Calu3 (cell line): Measurements from ENCODE around the gene SEPTIN5. TPM values are rescaled to one million over a fixed set of nuclear protein-coding genes. Genes with fewer than 3 reads are reported as not detected.

Experiments used
- BruUV-seq: library from RNA; stranded (reverse); fragments of 400-500 nt; replicated peaks from 2 replicates; lab custom pipeline; 2021; lab: Mats Ljungman, UMichigan
- CTCF ChIA-PET: fragments of 300-600 bp; sonication (Branson Sonifier 250); formaldehyde crosslinking; loops from one replicate; lab custom pipeline; 2022; ENCODE audit warnings: antibody characterized with exemption; lab: Charles Lee
- DNase-seq: peaks from one replicate; pipeline ENCODE4 v3.0.0; 2022
- H3K27ac Mint-ChIP-seq: one replicate; pipeline ENCODE4 v1.8.0; 2022; ENCODE audit warnings: mixed read lengths; ENCODE audit not compliant: unreplicated experiment
- H3K27me3 Mint-ChIP-seq: one replicate; pipeline ENCODE4 v1.8.0; 2022; ENCODE audit warnings: mixed read lengths; ENCODE audit not compliant: unreplicated experiment
- H3K36me3 Mint-ChIP-seq: one replicate; pipeline ENCODE4 v1.8.0; 2022; ENCODE audit warnings: mild to moderate bottlenecking, moderate library complexity, mixed read lengths; ENCODE audit not compliant: insufficient read depth, unreplicated experiment
- H3K4me1 Mint-ChIP-seq: one replicate; pipeline ENCODE4 v1.8.0; 2022; ENCODE audit warnings: mild to moderate bottlenecking, low read depth, mixed read lengths; ENCODE audit not compliant: unreplicated experiment
- H3K4me3 Mint-ChIP-seq: one replicate; pipeline ENCODE4 v1.8.0; 2022; ENCODE audit warnings: mild to moderate bottlenecking, low read depth, moderate library complexity, mixed read lengths; ENCODE audit not compliant: unreplicated experiment
- H3K9me3 Mint-ChIP-seq: one replicate; pipeline ENCODE4 v1.8.0; 2022; ENCODE audit warnings: low read depth, mixed read lengths; ENCODE audit not compliant: unreplicated experiment
- CTCF ChIP-seq: fragments of 200-600 bp; IDR thresholded peaks from one replicate; pipeline ENCODE4 v1.8.0; 2022; ENCODE audit warnings: antibody characterized with exemption; ENCODE audit not compliant: unreplicated experiment
- intact Hi-C: fragments of 100-400 bp; cut with micrococcal nuclease; formaldehyde crosslinking; loops from one replicate; pipeline ENCODE4 v1.10.0; 2022; ENCODE audit not compliant: unreplicated experiment
- total RNA-seq: library from RNA; stranded (reverse); gene quantifications from 2 replicates; pipeline ENCODE4 v1.2.3, GENCODE V29; 2022

Gene SEPTIN5
- total RNA-seq, 1 experiment from 2014 or later, result 3.3 TPM

GRCh38 chr22:19710769-19711106 is 3.6 kb upstream of the SEPTIN5 start:
- TF ChIP-seq CTCF, result no peak
- peaks cover 71% of the 10 kb centered on the region for H3K27me3 Mint-ChIP-seq

GRCh38 chr22:19713245-19713644 is 1.1 kb upstream of the SEPTIN5 start:
- no peaks in the 10 kb centered on the region for H3K9me3 Mint-ChIP-seq
- intact Hi-C loops, result no loop called here

More at GRCh38 chr22:19710769-19711106, 3.6 kb upstream of the SEPTIN5 start:
- no TSS peak for BruUV-seq
- peaks cover 18% of the 10 kb centered on the region for H3K36me3 Mint-ChIP-seq
- no peaks in the 10 kb centered on the region for H3K4me1 Mint-ChIP-seq
- intact Hi-C loops, result no loop called here
- CTCF ChIA-PET, result no interaction called here
- H3K9me3 Mint-ChIP-seq, result no peaks in the 10 kb centered on the region
- no peak for DNase-seq
- no peak overlapping the region for H3K4me3 Mint-ChIP-seq
- H3K27ac Mint-ChIP-seq, result no peak overlapping the region

GRCh38 chr22:19713650-19714311 is 522 bp upstream of the SEPTIN5 start:
- CTCF ChIA-PET, result no interaction called here
- peak; percentile 28 for DNase-seq
- peaks cover 26% of the 10 kb centered on the region for H3K36me3 Mint-ChIP-seq
- TF ChIP-seq CTCF, result no peak
- H3K27me3 Mint-ChIP-seq, result peaks cover 59% of the 10 kb centered on the region
- peak overlapping the region; percentile 95 for H3K4me3 Mint-ChIP-seq
- intact Hi-C loops, result no loop called here
- BruUV-seq, result no TSS peak
- no peaks in the 10 kb centered on the region for H3K9me3 Mint-ChIP-seq
- no peak overlapping the region for H3K27ac Mint-ChIP-seq
- H3K4me1 Mint-ChIP-seq, result no peaks in the 10 kb centered on the region

More at GRCh38 chr22:19713245-19713644, 1.1 kb upstream of the SEPTIN5 start:
- peak overlapping the region; percentile 95 for H3K4me3 Mint-ChIP-seq
- H3K27me3 Mint-ChIP-seq, result peaks cover 64% of the 10 kb centered on the region
- BruUV-seq, result no TSS peak
- DNase-seq, result no peak
- CTCF ChIA-PET, result no interaction called here
- no peak for TF ChIP-seq CTCF
- no peaks in the 10 kb centered on the region for H3K4me1 Mint-ChIP-seq
- no peak overlapping the region for H3K27ac Mint-ChIP-seq
- H3K36me3 Mint-ChIP-seq, result peaks cover 26% of the 10 kb centered on the region

GRCh38 chr22:19715188-19715930 is 1.1 kb downstream of the SEPTIN5 start:
- Mint-ChIP-seq H3K36me3 (peaks cover 26% of the 10 kb centered on the region), H3K27me3 (peaks cover 59% of the 10 kb centered on the region), H3K4me3 (peak overlapping the region; percentile 95), H3K27ac (no peak overlapping the region), H3K4me1 (no peaks in the 10 kb centered on the region), H3K9me3 (no peaks in the 10 kb centered on the region)
- CTCF ChIA-PET, result no interaction called here
- DNase-seq, result no peak
- TF ChIP-seq CTCF, result no peak
- no TSS peak for BruUV-seq
- intact Hi-C loops, result loop anchor here (5.0 kb wide), 2 partner anchors 83 to 423 kb away; partner anchors contain the start of gene CLTCL1
